Measurements from ENCODE around the gene PNLIPRP2. TPM values are rescaled to one million over a fixed set of nuclear protein-coding genes. Genes with fewer than 3 reads are reported as not detected.

The PNLIPRP2 gene
- total and polyA plus RNA-seq, 2 experiments from 2014 or later: 16.7 to 21.1 TPM

DNA sequence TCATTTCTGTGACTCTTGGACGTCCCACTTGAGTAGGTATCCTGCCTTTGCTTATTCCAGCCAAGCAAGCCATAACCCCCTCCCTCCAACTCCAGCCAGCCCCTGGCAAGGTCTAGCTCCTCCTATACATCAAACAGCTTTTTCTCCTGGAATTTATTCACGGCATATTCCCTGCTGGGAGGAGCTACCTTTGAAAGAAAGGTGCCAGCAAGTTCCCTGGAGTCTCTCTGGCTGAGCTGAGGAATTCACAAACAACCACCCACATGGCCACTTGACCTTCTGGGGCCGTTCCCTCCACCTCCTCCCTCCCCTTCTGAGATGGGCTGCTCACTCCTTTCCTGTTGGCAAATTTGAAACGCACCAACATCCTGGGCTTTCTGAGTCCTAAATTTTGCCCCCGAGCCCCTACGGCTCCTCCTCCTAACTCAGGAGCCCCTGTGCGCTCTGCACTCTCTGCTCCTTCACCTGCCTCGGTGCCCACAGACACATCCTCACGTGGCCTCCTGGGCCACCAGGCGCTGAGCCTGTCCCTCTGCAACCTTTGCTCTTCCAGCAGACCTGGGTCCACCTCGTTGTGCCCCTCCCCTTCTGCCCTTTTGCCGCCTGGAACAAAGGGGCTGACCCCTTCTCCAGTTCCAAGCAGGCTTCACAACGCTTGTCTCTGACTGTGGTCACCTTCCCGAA is 73.6 kb downstream of the PNLIPRP2 start:
- WGBS (ENCODE audit: low lambda C conversion rate, missing lambda C conversion rate): 29% methylated on average over 13 of the region's 14 CpGs
- Histone ChIP-seq H3K27ac (no peak overlapping the region), H3K9me2 (replicated peaks; ENCODE audit: insufficient read depth) (no peaks in the 10 kb centered on the region), H3K4me3 (no peak overlapping the region), H3K27me3 (peaks cover 5% of the 10 kb centered on the region), H3K79me2 (no peaks in the 10 kb centered on the region), H3K9me3 (ENCODE audit: low read depth) (no peaks in the 10 kb centered on the region), H3K4me1 (ENCODE audit: insufficient read depth) (peaks cover 8% of the 10 kb centered on the region), H3K36me3 (replicated peaks; ENCODE audit: insufficient read depth, low read depth) (no peaks in the 10 kb centered on the region), H3K4me2 (peak overlapping the region; percentile 21), H4K20me1 (ENCODE audit: insufficient read depth, poor library complexity, severe bottlenecking) (no peaks in the 10 kb centered on the region), H2AFZ (peak overlapping the region; percentile 5)
- DNase-seq (ENCODE audit: low spot score): peak; percentile 30
- no peak for TF ChIP-seq EZH2 (IDR thresholded peaks at IDR 0.05; ENCODE audit: borderline replicate concordance)

Other genes starting within 250 kb of the PNLIPRP2 start
- gene PNLIPRP3, start 193.1 kb upstream of the PNLIPRP2 start, total RNA-seq: 0.93 and 1.0 TPM in 2 replicates
- gene PNLIPRP3, start 193.1 kb upstream of the PNLIPRP2 start, polyA plus RNA-seq: 0.46 TPM in 1 of 2 replicates, not detected in the other
- gene PNLIP, start 75.0 kb upstream of the PNLIPRP2 start, total RNA-seq: 0.13 TPM in 1 of 2 replicates, not detected in the other
- not detected in 2 replicates for gene PNLIP, start 75.0 kb upstream of the PNLIPRP2 start, polyA plus RNA-seq
- gene PNLIPRP1, start 30.0 kb upstream of the PNLIPRP2 start, total RNA-seq: not detected in 2 replicates
- gene PNLIPRP1, start 30.0 kb upstream of the PNLIPRP2 start, polyA plus RNA-seq: 0.39 TPM in 1 of 2 replicates, not detected in the other
- gene HSPA12A, start 121.6 kb downstream of the PNLIPRP2 start, total RNA-seq: 7.9 and 9.9 TPM in 2 replicates
- 8.7 and 10.7 TPM in 2 replicates for gene HSPA12A, start 121.6 kb downstream of the PNLIPRP2 start, polyA plus RNA-seq
- 0.28 and 0.43 TPM in 2 replicates for gene ENO4, start 228.5 kb downstream of the PNLIPRP2 start, total RNA-seq
- gene ENO4, start 228.5 kb downstream of the PNLIPRP2 start, polyA plus RNA-seq: 0.24 and 0.75 TPM in 2 replicates